KMS-11 (cell line): Measurements from ENCODE around the gene OSBPL3.

ENCODE experiments used
- H2AFZ ChIP-seq: fragments of 200-600 bp; sonication (generic); 2 replicates; pipeline ENCODE4 v1.6.1; 2016; ENCODE audit warnings: antibody characterized with exemption, mixed run types, low read depth
- H3K27ac ChIP-seq: fragments of 200-600 bp; sonication (generic); 2 replicates; pipeline ENCODE4 v1.6.1; 2016; ENCODE audit warnings: mild to moderate bottlenecking, mixed run types
- H3K27me3 ChIP-seq: fragments of 200-600 bp; sonication (generic); 2 replicates; pipeline ENCODE4 v1.6.1; 2017; ENCODE audit warnings: mild to moderate bottlenecking, low read depth, mixed run types, moderate library complexity; ENCODE audit not compliant: insufficient read depth
- H3K36me3 ChIP-seq: fragments of 200-600 bp; sonication (generic); 2 replicates; pipeline ENCODE4 v1.6.1; 2017; ENCODE audit warnings: mild to moderate bottlenecking, mixed run types; ENCODE audit not compliant: insufficient read depth
- H3K4me1 ChIP-seq: fragments of 200-600 bp; sonication (generic); 2 replicates; pipeline ENCODE4 v1.6.1; 2016; ENCODE audit warnings: mild to moderate bottlenecking, low read depth, mixed run types; ENCODE audit not compliant: poor library complexity, severe bottlenecking
- H3K4me2 ChIP-seq: fragments of 200-600 bp; sonication (generic); 2 replicates; pipeline ENCODE4 v1.7.0; 2016; ENCODE audit warnings: mild to moderate bottlenecking, mixed run types
- H3K4me3 ChIP-seq: fragments of 200-600 bp; sonication (generic); IDR thresholded peaks from 2 replicates; pipeline ENCODE4 v1.6.1; 2017; ENCODE audit warnings: low read depth, low read length, mixed read lengths; ENCODE audit not compliant: insufficient read depth
- H3K79me2 ChIP-seq: fragments of 200-600 bp; sonication (generic); 2 replicates; pipeline ENCODE4 v1.6.1; 2016; ENCODE audit warnings: low read depth, mixed run types; ENCODE audit not compliant: insufficient read depth
- H3K9ac ChIP-seq: fragments of 200-600 bp; sonication (generic); 2 replicates; pipeline ENCODE4 v1.6.1; 2016; ENCODE audit warnings: mild to moderate bottlenecking, mixed run types
- H4K20me1 ChIP-seq: fragments of 200-600 bp; sonication (generic); 2 replicates; pipeline ENCODE4 v1.6.1; 2016; ENCODE audit warnings: mild to moderate bottlenecking, mixed run types; ENCODE audit not compliant: insufficient read depth
- TF ChIP-seq, protein P1 (sequence below): fragments of 200-600 bp; sonication (generic); conservative IDR thresholded peaks from 2 replicates; pipeline ENCODE4 v1.6.1; 2017; ENCODE audit warnings: low read depth, mild to moderate bottlenecking, antibody characterized with exemption, low read length, moderate library complexity, mixed read lengths

The OSBPL3 gene

DNA sequence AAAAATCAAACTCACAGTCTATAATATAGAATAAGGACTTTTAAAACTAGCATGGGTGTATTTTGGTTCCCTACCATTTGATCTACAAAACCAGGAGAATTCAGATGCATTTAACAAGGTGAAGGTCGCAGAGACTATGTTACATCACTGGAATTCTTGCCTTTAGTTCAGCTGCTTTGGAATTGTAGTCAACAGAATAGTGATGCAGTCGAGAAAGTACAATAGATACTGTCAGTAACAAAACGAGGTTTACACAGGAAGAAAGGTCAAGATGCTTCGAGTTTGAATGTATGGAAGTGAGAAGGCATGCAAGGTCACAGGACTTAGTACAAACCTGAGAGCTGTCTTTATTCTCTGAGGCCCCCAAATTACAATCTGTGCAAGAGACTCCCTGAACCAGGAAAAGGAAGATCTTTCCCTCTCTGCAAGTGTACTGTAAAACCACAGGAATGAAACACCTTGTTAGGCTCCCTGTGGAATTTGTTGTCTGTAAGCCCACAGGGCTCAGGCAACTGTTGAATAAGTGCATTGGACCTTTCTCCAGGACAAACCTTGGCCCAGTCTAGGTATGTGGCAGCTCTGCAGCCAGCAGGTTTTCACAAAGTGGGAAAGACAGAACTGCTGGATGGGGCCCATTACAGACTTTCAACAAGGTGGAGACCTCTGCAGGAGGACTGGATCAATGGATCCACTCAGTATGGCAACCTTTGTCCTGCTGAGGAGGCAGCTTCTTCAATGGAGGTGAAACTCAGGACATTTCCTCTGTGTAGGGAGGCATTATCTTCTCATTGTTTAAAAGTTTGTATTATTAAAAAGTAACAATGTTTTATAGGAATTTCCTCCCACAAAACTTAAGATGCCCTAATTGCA, 121.6 kb downstream of the OSBPL3 start:
- no peak overlapping the region for H2AFZ ChIP-seq
- no peaks in the 10 kb centered on the region for H3K79me2 ChIP-seq
- H3K4me1 ChIP-seq, result no peaks in the 10 kb centered on the region
- H4K20me1 ChIP-seq, result no peaks in the 10 kb centered on the region
- TF ChIP-seq, protein P1, sequence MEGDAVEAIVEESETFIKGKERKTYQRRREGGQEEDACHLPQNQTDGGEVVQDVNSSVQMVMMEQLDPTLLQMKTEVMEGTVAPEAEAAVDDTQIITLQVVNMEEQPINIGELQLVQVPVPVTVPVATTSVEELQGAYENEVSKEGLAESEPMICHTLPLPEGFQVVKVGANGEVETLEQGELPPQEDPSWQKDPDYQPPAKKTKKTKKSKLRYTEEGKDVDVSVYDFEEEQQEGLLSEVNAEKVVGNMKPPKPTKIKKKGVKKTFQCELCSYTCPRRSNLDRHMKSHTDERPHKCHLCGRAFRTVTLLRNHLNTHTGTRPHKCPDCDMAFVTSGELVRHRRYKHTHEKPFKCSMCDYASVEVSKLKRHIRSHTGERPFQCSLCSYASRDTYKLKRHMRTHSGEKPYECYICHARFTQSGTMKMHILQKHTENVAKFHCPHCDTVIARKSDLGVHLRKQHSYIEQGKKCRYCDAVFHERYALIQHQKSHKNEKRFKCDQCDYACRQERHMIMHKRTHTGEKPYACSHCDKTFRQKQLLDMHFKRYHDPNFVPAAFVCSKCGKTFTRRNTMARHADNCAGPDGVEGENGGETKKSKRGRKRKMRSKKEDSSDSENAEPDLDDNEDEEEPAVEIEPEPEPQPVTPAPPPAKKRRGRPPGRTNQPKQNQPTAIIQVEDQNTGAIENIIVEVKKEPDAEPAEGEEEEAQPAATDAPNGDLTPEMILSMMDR, result no peak
- no peaks in the 10 kb centered on the region for H3K27me3 ChIP-seq
- no peak overlapping the region for H3K4me2 ChIP-seq
- no peaks in the 10 kb centered on the region for H3K36me3 ChIP-seq
- no peak overlapping the region for H3K27ac ChIP-seq
- H3K4me3 ChIP-seq, result no peak overlapping the region
- no peak overlapping the region for H3K9ac ChIP-seq

DNA sequence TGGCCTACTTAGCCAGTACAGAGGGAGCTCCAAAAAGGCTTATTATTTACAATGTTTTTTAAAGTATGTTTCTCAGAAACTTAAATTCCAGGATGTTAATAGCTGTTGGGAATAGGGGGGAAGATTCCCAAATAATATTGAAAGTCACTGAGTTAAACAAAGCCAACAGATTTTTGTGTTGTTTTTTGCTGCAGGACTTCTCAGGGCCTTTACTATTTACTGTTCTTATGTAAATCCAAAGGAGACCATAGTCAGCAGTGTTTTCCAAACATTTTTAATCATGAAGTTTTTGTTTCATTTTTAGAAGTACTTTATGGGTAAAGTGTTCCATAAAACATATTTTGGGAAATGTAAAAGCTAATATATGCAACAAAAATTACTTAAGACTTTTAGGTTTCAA, 122.4 kb downstream of the OSBPL3 start:
- Histone ChIP-seq H3K4me3 (no peak overlapping the region), H3K27ac (no peak overlapping the region), H3K36me3 (no peaks in the 10 kb centered on the region)

DNA sequence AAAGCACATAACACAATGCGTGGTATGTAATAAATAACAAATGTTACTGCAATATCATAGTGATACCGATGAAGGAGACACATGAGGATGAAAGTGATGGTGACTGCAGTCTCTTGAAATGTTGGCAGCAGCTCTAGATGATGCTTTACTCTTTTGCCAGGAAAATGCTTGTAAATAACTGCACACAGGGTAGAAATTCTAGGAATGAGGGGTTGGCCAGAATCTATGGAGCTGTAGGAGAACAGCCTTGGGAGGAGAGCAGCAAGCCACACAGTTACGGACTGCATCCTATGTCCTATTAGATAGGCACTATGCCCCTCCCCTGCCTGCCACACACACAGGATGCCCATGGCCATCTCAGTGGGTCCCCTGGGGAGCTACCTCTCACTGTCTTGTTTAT, 125.1 kb downstream of the OSBPL3 start:
- Histone ChIP-seq H4K20me1 (no peaks in the 10 kb centered on the region), H3K9ac (no peak overlapping the region), H3K4me2 (no peak overlapping the region), H3K4me3 (no peak overlapping the region), H3K4me1 (peaks cover 9% of the 10 kb centered on the region), H3K79me2 (no peaks in the 10 kb centered on the region), H3K36me3 (no peaks in the 10 kb centered on the region), H2AFZ (no peak overlapping the region), H3K27ac (no peak overlapping the region), H3K27me3 (no peaks in the 10 kb centered on the region)
- TF ChIP-seq, protein P1, result no peak

More for the DNA sequence above, 122.4 kb downstream of the OSBPL3 start:
- Histone ChIP-seq H3K79me2 (no peaks in the 10 kb centered on the region), H3K9ac (no peak overlapping the region), H2AFZ (no peak overlapping the region), H3K4me1 (no peaks in the 10 kb centered on the region), H4K20me1 (no peaks in the 10 kb centered on the region), H3K4me2 (no peak overlapping the region), H3K27me3 (no peaks in the 10 kb centered on the region)
- TF ChIP-seq, protein P1, result no peak

DNA sequence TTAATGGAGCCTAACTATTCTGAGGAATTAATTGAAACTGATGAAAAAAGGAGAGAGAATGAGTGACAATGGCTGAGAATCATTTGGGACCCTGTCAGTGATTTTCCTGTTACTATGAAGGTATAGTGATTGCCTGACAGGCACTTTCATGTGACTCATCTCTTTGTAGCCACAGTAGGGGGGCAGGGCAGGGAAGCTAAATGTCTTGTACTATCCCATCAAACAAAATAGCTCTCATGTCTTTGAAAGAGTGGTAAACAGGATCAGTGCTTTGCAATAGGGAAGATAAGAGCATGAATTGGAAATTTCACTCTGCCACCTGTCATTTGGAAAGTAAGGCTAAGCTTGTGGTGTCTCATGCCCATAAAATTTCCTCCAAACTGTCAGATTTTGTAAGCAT, 128.2 kb downstream of the OSBPL3 start:
- Histone ChIP-seq H3K27me3 (no peaks in the 10 kb centered on the region), H3K36me3 (no peaks in the 10 kb centered on the region)

More for the DNA sequence above, 128.2 kb downstream of the OSBPL3 start:
- no peaks in the 10 kb centered on the region for H3K79me2 ChIP-seq
- no peak overlapping the region for H3K9ac ChIP-seq
- TF ChIP-seq, protein P1, result no peak
- no peak overlapping the region for H3K4me3 ChIP-seq
- H2AFZ ChIP-seq, result no peak overlapping the region
- H3K4me2 ChIP-seq, result no peak overlapping the region
- H3K27ac ChIP-seq, result no peak overlapping the region
- H4K20me1 ChIP-seq, result no peaks in the 10 kb centered on the region
- peaks cover 21% of the 10 kb centered on the region for H3K4me1 ChIP-seq
